ENCODE data around the gene TEX13D.
"Not testable (repeated sequence)": the region's sequence is repeated elsewhere in the genome, so short reads cannot be mapped to it uniquely, and the experiment has no call there.

The TEX13D gene

GRCh38 chrX:124332481-124333424 lies at the start of gene TEX13D:
TSS of gene TEX13D (plus strand) at chrX:124332660. CDS start at chrX:124332918, 258 bp downstream.
- DNase-seq: no peak

- no peak for DNase-seq
These were observed 43.0 kb upstream of the TEX13D start for GRCh38 chrX:124289443-124289842.

GRCh38 chrX:124293810-124294209 lies 38.6 kb upstream of the TEX13D start:
- DNase-seq: no peak

- not testable (repeated sequence) for DNase-seq
These were observed 33.1 kb upstream of the TEX13D start for GRCh38 chrX:124299323-124299722.

- no peak for DNase-seq
These were observed 32.1 kb upstream of the TEX13D start for GRCh38 chrX:124300405-124300804.

GRCh38 chrX:124307253-124307907 lies 25.1 kb upstream of the TEX13D start:
- no peak for DNase-seq

- no peak for DNase-seq
These were observed 6.7 kb upstream of the TEX13D start for GRCh38 chrX:124325732-124326131.

- no peak for DNase-seq
These were observed 3.7 kb upstream of the TEX13D start for GRCh38 chrX:124328765-124329164.

- DNase-seq: no peak
These were observed 1.4 kb downstream of the TEX13D start for GRCh38 chrX:124333862-124334261.

- DNase-seq: not testable (repeated sequence)
These were observed 2.1 kb downstream of the TEX13D start for GRCh38 chrX:124334555-124334954.

- DNase-seq: no peak
These were observed 3.1 kb downstream of the TEX13D start for GRCh38 chrX:124335598-124335997.

- DNase-seq: no peak
These were observed 5.5 kb downstream of the TEX13D start for GRCh38 chrX:124337916-124338315.

- DNase-seq: no peak
These were observed 6.5 kb downstream of the TEX13D start for GRCh38 chrX:124338733-124339514.

GRCh38 chrX:124341396-124342132 lies 9.1 kb downstream of the TEX13D start:
- DNase-seq: no peak

- no peak for DNase-seq
These were observed 9.9 kb downstream of the TEX13D start for GRCh38 chrX:124342174-124342867.

GRCh38 chrX:124343016-124343415 lies 10.6 kb downstream of the TEX13D start:
- DNase-seq: no peak

GRCh38 chrX:124344246-124344645 lies 11.8 kb downstream of the TEX13D start:
- no peak for DNase-seq

GRCh38 chrX:124346117-124346876 lies 13.8 kb downstream of the TEX13D start, which contains the start of gene SH2D1A:
TSS of gene SH2D1A (plus strand) at chrX:124346563. CDS start at chrX:124346643, 80 bp downstream.
- no peak for DNase-seq

GRCh38 chrX:124346877-124347241 lies 14.4 kb downstream of the TEX13D start:
- no peak for DNase-seq

- DNase-seq: no peak
These were observed 14.8 kb downstream of the TEX13D start for GRCh38 chrX:124347242-124347641.

GRCh38 chrX:124348182-124348581 lies 15.7 kb downstream of the TEX13D start:
- no peak for DNase-seq

Data from retina (tissue), 1 donor.